Type B pancreatic cell (in vitro differentiated cells): ENCODE results near the gene HHEX. TPM values are rescaled to one million over a fixed set of nuclear protein-coding genes. Genes with fewer than 3 reads are reported as not detected.

Experiments
- DNase-seq: peaks from one replicate; pipeline ENCODE4 v3.0.0; 2021; ENCODE audit warnings: mixed read lengths; ENCODE audit not compliant: unreplicated experiment; ENCODE audit errors: extremely low spot score
- H3K27ac Mint-ChIP-seq: 2 replicates; pipeline ENCODE4 v1.8.0; 2021; ENCODE audit warnings: mild to moderate bottlenecking, mixed read lengths
- H3K27me3 Mint-ChIP-seq: 2 replicates; pipeline ENCODE4 v1.8.0; 2021; ENCODE audit warnings: mixed read lengths
- H3K36me3 Mint-ChIP-seq: 2 replicates; pipeline ENCODE4 v1.8.0; 2021; ENCODE audit warnings: mixed read lengths
- H3K4me1 Mint-ChIP-seq: one replicate; pipeline ENCODE4 v1.8.0; 2021; ENCODE audit warnings: mixed read lengths; ENCODE audit not compliant: unreplicated experiment
- H3K4me3 Mint-ChIP-seq: 2 replicates; pipeline ENCODE4 v1.8.0; 2021; ENCODE audit warnings: mild to moderate bottlenecking, mixed read lengths
- H3K9me3 Mint-ChIP-seq: 2 replicates; pipeline ENCODE4 v1.8.0; 2021; ENCODE audit warnings: mixed read lengths
- total RNA-seq: library from RNA; stranded (reverse); gene quantifications from 2 replicates; pipeline ENCODE4 v1.2.1, GENCODE V29; 2021; ENCODE audit warnings: low replicate concordance
- TF ChIP-seq, protein P1 (sequence below): fragments of 200-600 bp; sonication (generic); conservative IDR thresholded peaks from 2 replicates; pipeline ENCODE4 v1.5.0; 2021; ENCODE audit warnings: antibody characterized with exemption, mild to moderate bottlenecking

Gene HHEX
- total RNA-seq, 1 donor from 2014 or later, result 6.7 TPM

DNA sequence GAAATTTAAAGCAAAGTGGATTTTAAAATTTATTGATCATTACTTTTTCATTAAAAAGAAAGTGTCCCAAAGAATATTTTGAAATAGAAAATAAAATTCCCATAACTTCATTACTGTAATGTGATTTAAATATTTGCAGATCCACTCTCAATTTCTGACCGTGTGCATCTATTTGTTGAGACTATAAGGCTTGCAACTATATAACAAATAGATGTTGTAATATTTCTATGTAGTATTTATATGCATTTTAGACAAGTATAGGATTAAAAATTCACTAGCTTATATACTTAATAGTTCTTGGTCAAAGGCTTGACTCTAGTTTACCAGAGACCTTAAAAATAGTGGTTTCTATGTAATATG lies 3.8 kb downstream of the HHEX start:
- no peak overlapping the region for H3K4me3 Mint-ChIP-seq

DNA sequence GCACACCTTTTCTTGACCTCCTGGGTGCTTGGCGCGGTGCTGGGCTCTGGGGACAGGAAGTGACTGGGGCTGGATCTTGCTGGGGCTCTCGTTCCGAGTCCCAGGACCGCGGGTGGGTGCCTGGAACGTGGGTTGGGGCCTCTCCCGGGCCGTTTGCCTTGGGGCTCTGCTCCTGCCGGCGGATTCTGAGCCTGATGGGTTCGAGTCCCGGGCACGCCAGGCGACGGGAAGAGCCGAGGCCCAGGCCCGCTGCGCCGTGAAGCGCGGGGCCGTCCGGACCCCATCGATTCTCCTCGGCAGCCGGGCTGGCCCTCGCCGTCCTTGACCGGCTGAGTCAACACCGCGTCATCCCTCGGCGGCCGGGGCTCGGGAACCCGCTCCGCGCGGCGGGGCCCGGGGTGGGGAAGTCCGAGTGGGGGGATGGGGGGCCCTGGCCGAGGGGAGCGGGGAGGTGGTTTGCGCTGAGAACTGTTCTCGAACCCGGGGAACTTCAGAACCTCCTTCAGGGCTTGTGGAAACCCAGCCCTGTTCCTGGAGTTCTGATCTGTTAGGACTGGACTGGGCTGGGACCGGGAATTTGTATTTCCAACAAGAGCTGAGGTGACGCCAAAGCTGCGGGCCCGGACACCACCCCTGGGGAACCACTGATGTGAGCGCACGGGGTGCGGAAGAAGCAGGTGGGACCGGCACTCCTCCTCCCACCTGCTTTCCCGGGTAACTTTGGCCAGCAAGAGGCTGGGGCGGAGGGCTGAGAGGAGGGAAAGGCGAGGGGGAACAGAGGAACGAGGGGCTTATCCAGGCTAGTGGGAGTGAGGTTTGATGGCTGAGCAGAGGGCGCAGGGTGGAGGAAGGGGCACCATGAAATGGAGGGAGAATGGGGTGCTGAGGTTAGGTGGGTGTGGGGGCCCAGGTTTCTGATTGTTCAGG lies 6.2 kb downstream of the HHEX start:
- TF ChIP-seq, protein P1, sequence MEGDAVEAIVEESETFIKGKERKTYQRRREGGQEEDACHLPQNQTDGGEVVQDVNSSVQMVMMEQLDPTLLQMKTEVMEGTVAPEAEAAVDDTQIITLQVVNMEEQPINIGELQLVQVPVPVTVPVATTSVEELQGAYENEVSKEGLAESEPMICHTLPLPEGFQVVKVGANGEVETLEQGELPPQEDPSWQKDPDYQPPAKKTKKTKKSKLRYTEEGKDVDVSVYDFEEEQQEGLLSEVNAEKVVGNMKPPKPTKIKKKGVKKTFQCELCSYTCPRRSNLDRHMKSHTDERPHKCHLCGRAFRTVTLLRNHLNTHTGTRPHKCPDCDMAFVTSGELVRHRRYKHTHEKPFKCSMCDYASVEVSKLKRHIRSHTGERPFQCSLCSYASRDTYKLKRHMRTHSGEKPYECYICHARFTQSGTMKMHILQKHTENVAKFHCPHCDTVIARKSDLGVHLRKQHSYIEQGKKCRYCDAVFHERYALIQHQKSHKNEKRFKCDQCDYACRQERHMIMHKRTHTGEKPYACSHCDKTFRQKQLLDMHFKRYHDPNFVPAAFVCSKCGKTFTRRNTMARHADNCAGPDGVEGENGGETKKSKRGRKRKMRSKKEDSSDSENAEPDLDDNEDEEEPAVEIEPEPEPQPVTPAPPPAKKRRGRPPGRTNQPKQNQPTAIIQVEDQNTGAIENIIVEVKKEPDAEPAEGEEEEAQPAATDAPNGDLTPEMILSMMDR, result no peak
- Mint-ChIP-seq H3K4me1 (peaks cover 5% of the 10 kb centered on the region), H3K36me3 (no peaks in the 10 kb centered on the region), H3K9me3 (no peaks in the 10 kb centered on the region), H3K4me3 (peak overlapping the region; percentile 70), H3K27me3 (peaks cover 94% of the 10 kb centered on the region), H3K27ac (no peak overlapping the region)
- DNase-seq, result no peak

More for the DNA sequence above, 3.8 kb downstream of the HHEX start:
- Mint-ChIP-seq H3K27me3 (peaks cover 86% of the 10 kb centered on the region), H3K4me1 (no peaks in the 10 kb centered on the region), H3K9me3 (no peaks in the 10 kb centered on the region), H3K27ac (no peak overlapping the region), H3K36me3 (no peaks in the 10 kb centered on the region)
- no peak for DNase-seq
- TF ChIP-seq, protein P1, result no peak

DNA sequence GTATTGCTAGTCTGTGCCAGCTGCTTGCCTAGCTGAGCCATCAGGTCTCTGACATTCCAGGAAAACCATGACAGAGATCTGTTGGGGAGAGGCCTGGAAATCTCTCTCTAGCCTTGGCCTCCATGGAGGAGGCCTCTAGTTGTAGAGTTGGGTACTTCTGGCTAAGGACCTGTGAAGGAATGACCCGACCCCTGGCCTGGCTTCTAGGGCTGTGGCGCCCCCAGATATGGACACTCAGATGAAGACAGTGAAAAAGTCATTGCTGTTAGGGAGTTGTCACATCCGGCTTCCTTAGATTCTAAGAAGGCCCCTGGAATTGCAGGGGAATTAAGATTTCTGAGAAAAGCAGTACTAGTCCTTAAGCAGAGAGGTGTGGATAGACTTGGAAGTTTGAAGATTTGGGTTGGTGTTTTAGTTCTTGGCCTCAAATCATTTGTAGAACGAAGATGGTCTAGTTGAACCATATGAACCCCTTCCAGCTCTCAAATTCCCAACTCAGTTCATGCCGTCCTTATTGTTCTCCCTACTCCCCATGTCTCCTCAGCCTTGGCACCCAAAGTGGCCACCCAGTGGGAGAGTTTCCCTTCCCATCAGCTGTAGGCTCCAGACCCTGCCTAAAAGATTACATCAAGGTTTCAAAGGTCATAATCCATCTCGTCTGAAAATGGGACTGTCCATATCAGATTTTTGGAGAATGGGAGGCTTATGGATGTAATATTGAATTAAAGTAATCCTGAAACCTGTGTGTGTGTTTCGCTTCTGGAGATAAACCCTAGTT lies 7.0 kb downstream of the HHEX start:
- no peaks in the 10 kb centered on the region for H3K36me3 Mint-ChIP-seq
- H3K27ac Mint-ChIP-seq, result no peak overlapping the region
- peaks cover 94% of the 10 kb centered on the region for H3K27me3 Mint-ChIP-seq
- TF ChIP-seq, protein P1, result no peak
- no peak for DNase-seq
- H3K9me3 Mint-ChIP-seq, result no peaks in the 10 kb centered on the region
- peaks cover 5% of the 10 kb centered on the region for H3K4me1 Mint-ChIP-seq
- peak overlapping the region; percentile 36 for H3K4me3 Mint-ChIP-seq

DNA sequence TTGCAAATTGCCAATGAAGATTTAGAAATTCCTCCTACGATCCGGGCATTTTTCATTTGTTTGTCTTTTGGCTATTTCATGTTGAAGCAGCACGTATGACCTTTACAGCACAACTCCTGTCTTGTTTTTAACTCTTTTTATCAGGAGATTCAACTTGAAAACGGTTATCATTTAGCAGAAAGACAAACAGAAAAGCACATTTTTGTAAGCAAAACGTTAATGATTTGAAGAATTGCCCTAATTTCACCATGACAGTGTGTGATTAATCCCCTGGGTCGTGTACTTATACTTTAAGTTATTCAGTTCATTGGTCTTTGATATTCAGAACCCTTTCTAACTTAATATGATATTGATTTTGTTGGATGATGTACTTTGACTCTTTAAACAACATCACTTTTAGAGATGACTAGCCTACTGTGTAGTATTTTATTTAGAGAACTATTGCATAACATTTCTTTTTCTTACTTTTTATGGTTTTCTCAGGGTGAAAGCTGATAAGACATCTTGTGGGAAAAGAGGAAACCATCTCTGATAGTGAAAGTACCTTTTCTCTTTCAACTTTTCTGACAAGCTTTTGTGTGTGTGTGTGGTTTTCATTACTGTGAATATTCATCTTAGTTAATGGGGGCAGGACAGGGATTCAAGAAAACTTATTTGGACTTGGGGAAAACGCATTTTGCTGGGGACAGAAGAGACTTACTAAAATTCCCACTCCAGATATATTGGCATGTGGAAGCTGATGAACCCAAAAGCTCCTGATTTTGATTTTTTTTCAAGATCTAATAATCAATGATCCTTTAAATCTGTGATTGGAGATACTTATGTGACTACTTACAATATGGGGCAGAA lies 8.1 kb downstream of the HHEX start:
- TF ChIP-seq, protein P1, result no peak
- Mint-ChIP-seq H3K4me1 (peaks cover 5% of the 10 kb centered on the region), H3K4me3 (peak overlapping the region; percentile 65), H3K27ac (no peak overlapping the region), H3K36me3 (no peaks in the 10 kb centered on the region), H3K9me3 (no peaks in the 10 kb centered on the region), H3K27me3 (peaks cover 92% of the 10 kb centered on the region)
- DNase-seq, result no peak

DNA sequence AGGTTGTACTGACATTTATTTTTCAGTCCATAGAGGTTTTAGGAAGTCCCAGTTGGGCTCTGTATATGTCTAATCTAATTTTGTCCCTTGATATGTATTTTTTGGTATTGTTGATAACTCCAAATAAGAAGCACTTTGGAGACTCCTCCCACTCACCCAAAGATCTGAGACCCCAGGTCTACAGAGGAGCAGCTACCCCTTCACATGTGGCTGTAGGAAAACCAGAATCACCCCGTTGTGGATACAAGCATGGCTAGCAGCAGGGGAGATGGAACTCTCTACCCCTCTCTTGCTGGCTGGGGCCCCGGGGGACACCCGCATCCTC lies 9.4 kb downstream of the HHEX start:
- Mint-ChIP-seq H3K4me3 (peak overlapping the region; percentile 84), H3K4me1 (peaks cover 5% of the 10 kb centered on the region), H3K27me3 (peaks cover 89% of the 10 kb centered on the region), H3K27ac (no peak overlapping the region), H3K9me3 (no peaks in the 10 kb centered on the region), H3K36me3 (no peaks in the 10 kb centered on the region)
- no peak for DNase-seq
- TF ChIP-seq, protein P1, result no peak
